ENCODE data around the gene SMARCC2.

Gene SMARCC2

GRCh38 chr12:56146492-56147460, 42.5 kb downstream of the SMARCC2 start:
- DNase-seq = no peak

GRCh38 chr12:56145217-56145616, 44.1 kb downstream of the SMARCC2 start:
- no peak for DNase-seq

- no peak for DNase-seq
Measured at GRCh38 chr12:56143870-56144269, 45.4 kb downstream of the SMARCC2 start.

- DNase-seq = no peak
Measured at GRCh38 chr12:56143217-56143616, 46.1 kb downstream of the SMARCC2 start.

- no peak for DNase-seq
Measured at GRCh38 chr12:56141946-56142784, 47.1 kb downstream of the SMARCC2 start.

GRCh38 chr12:56137853-56138571, 51.3 kb downstream of the SMARCC2 start:
- no peak for DNase-seq

- DNase-seq = no peak
Measured at GRCh38 chr12:56134897-56135296, 54.4 kb downstream of the SMARCC2 start.

- DNase-seq = no peak
Measured at GRCh38 chr12:56130876-56131275, 58.4 kb downstream of the SMARCC2 start.

- no peak for DNase-seq
Measured at GRCh38 chr12:56129942-56130495, 59.3 kb downstream of the SMARCC2 start.

- DNase-seq = peak in 1 of 2 experiments; percentile 26
Measured at GRCh38 chr12:56129206-56129941, 59.9 kb downstream of the SMARCC2 start.

GRCh38 chr12:56128670-56129205, 60.5 kb downstream of the SMARCC2 start:
- DNase-seq = peak in 1 of 2 experiments; percentile 37

GRCh38 chr12:56127888-56128669, 61.2 kb downstream of the SMARCC2 start, which contains the start of gene ESYT1:
TSS of gene ESYT1 (plus strand) at chr12:56128267. CDS start at chr12:56128320, 53 bp downstream.
- DNase-seq = peak; percentile 97 to 100

GRCh38 chr12:56127485-56127887, 61.8 kb downstream of the SMARCC2 start:
- no peak for DNase-seq

GRCh38 chr12:56126732-56127239, 62.5 kb downstream of the SMARCC2 start:
- DNase-seq = no peak

GRCh38 chr12:56124133-56124532, 65.2 kb downstream of the SMARCC2 start:
- DNase-seq = no peak

GRCh38 chr12:56122637-56123036, 66.6 kb downstream of the SMARCC2 start:
- DNase-seq = no peak

GRCh38 chr12:56121204-56121870, 67.9 kb downstream of the SMARCC2 start:
- no peak for DNase-seq

GRCh38 chr12:56120158-56120846, 69.0 kb downstream of the SMARCC2 start:
- DNase-seq = no peak

GRCh38 chr12:56119361-56119796, 69.9 kb downstream of the SMARCC2 start:
- DNase-seq = peak; percentile 18 to 64
